Uterus (tissue), 4 donors: ENCODE data around the gene CLSTN2. TPM values are rescaled to one million over a fixed set of nuclear protein-coding genes. Genes with fewer than 3 reads are reported as not detected.

ENCODE experiments used
- DNase-seq, 2 donors: peaks; one replicate each; pipeline ENCODE4 v3.0.0-alpha.2; 2019 to 2020
- H3K27ac ChIP-seq, 2 donors: fragments of 200-600 bp; sonication (generic); 1 replicate in 1 of 2; 2 replicates in 1 of 2; pipeline ENCODE4 v1.5.1; 2016 to 2018
- H3K27me3 ChIP-seq, 2 donors: fragments of 200-600 bp; sonication (generic); one replicate each; pipeline ENCODE4 v1.5.1; 2018 to 2019; ENCODE audit warnings: control low read depth in 1 of 2
- H3K36me3 ChIP-seq, 2 donors: fragments of 200-600 bp; sonication (generic); one replicate each; pipeline ENCODE4 v1.5.1; 2019; ENCODE audit warnings: control low read depth in 1 of 2
- H3K4me1 ChIP-seq, 2 donors: fragments of 200-600 bp; sonication (generic); one replicate each; pipeline ENCODE4 v1.5.1; 2018 to 2019; ENCODE audit warnings: control low read depth in 1 of 2
- H3K4me3 ChIP-seq, 2 donors: fragments of 200-600 bp; sonication (generic); 1 replicate in 1 of 2; 2 replicates in 1 of 2; pipeline ENCODE4 v1.5.1; 2018 to 2019; ENCODE audit warnings: mild to moderate bottlenecking in 1 of 2
- H3K9me3 ChIP-seq, 2 donors: fragments of 200-600 bp; sonication (generic); one replicate each; pipeline ENCODE4 v1.5.1; 2019; ENCODE audit warnings: control low read depth in 1 of 2
- POLR2A ChIP-seq, 2 donors: fragments of 450-650 bp; IDR thresholded peaks; one replicate each; pipeline ENCODE4 v1.6.1; 2016; ENCODE audit warnings: antibody characterized with exemption in 2 of 2, mild to moderate bottlenecking in 1 of 2, moderate library complexity in 1 of 2
- intact Hi-C: fragments of 100-400 bp; cut with DNase I; formaldehyde crosslinking; loops from one replicate; pipeline ENCODE4 v1.15.1; 2023; ENCODE audit warnings: low total_unique reads
- total RNA-seq, 4 donors: library from RNA; depleted of rRNA in 3 of 4; stranded (reverse); fragments of >200 nt in 3 of 4; gene quantifications; one replicate each; pipeline versions ENCODE4 v1.1.0 to v1.2.4, GENCODE V29; 2014 to 2023
- TF ChIP-seq, protein P1 (sequence below), 4 experiments: fragments of 200-600 bp in 2 of 4; fragments of 450-650 bp in 2 of 4; sonication (generic) in 2 of 4; IDR thresholded peaks; one replicate each; pipeline ENCODE4 v1.5.1; 2016 to 2019; ENCODE audit warnings: antibody characterized with exemption in 4 of 4, mild to moderate bottlenecking in 2 of 4, moderate library complexity in 1 of 4
- donor health status: DM: yes; HTN: yes; CAD: no.

The CLSTN2 gene
- total RNA-seq, 4 donors from 2014 or later: 4.7 to 32.2 (median 19.2) TPM

DNA sequence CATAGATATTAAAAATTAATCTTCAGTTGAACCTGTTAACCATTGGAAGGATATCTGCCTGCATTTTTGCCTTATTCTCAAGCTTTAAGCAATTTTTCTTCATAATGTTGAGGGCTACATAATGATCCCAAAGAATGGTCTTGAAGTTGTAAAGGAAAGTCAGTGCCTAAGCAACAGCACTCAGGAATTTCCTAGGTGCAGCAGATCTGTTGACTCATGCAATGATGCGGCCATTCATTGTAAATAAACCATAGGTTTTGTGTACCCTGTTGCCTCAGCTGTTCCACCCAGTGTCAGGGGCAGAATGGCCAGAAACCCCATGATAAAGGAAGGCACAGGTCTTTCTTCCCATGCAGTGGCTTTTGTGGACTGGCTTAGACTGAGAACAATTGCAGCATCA, 664.5 kb downstream of the CLSTN2 start:
- no peak overlapping the region for H3K27ac ChIP-seq
- H3K9me3 ChIP-seq: no peaks in the 10 kb centered on the region
- no peak for DNase-seq
- no peak overlapping the region for H3K4me3 ChIP-seq
- TF ChIP-seq POLR2A (IDR thresholded peaks at IDR 0.05): no peak
- TF ChIP-seq, protein P1, sequence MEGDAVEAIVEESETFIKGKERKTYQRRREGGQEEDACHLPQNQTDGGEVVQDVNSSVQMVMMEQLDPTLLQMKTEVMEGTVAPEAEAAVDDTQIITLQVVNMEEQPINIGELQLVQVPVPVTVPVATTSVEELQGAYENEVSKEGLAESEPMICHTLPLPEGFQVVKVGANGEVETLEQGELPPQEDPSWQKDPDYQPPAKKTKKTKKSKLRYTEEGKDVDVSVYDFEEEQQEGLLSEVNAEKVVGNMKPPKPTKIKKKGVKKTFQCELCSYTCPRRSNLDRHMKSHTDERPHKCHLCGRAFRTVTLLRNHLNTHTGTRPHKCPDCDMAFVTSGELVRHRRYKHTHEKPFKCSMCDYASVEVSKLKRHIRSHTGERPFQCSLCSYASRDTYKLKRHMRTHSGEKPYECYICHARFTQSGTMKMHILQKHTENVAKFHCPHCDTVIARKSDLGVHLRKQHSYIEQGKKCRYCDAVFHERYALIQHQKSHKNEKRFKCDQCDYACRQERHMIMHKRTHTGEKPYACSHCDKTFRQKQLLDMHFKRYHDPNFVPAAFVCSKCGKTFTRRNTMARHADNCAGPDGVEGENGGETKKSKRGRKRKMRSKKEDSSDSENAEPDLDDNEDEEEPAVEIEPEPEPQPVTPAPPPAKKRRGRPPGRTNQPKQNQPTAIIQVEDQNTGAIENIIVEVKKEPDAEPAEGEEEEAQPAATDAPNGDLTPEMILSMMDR (IDR thresholded peaks at IDR 0.05): no peak
- H3K36me3 ChIP-seq: no peaks in the 10 kb centered on the region
- no peaks in the 10 kb centered on the region for H3K4me1 ChIP-seq
- H3K27me3 ChIP-seq: no peaks in the 10 kb centered on the region
- intact Hi-C loops: no loop called here

GRCh38 chr3:140601881-140602280, 666.9 kb downstream of the CLSTN2 start:
- no peaks in the 10 kb centered on the region for H3K27me3 ChIP-seq
- TF ChIP-seq POLR2A (IDR thresholded peaks at IDR 0.05): no peak
- TF ChIP-seq, protein P1 (IDR thresholded peaks at IDR 0.05): no peak
- H3K9me3 ChIP-seq: no peaks in the 10 kb centered on the region
- no peaks in the 10 kb centered on the region for H3K36me3 ChIP-seq
- H3K4me1 ChIP-seq: no peaks in the 10 kb centered on the region
- H3K27ac ChIP-seq: no peak overlapping the region
- no peak overlapping the region for H3K4me3 ChIP-seq
- no peak for DNase-seq
- intact Hi-C loops: no loop called here

DNA sequence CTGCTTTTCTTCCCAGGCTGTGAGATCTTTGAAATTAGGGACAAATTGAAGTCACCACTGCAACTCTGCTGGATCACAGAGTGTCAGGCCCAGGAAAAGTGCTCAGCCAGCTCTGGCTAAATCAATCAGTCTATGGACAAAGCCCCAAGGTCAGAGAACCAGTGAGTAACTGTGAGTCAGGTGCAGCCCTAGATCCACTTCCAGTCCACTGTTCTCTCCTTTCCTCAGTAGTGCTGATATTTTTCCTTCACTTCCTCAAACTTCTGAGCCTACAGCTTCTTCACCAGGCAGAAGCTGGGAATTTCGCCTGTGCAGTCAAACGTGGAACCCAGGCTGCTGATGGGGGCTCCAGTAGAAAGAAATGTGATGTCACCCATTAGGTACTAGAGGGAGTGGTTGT, 667.8 kb downstream of the CLSTN2 start:
- Histone ChIP-seq H3K27me3 (no peaks in the 10 kb centered on the region), H3K36me3 (no peaks in the 10 kb centered on the region), H3K4me1 (no peaks in the 10 kb centered on the region), H3K9me3 (no peaks in the 10 kb centered on the region), H3K4me3 (no peak overlapping the region), H3K27ac (no peak overlapping the region)
- no peak for DNase-seq
- intact Hi-C loops: no loop called here
- TF ChIP-seq, protein P1 (IDR thresholded peaks at IDR 0.05): no peak
- no peak for TF ChIP-seq POLR2A (IDR thresholded peaks at IDR 0.05)

GRCh38 chr3:140603766-140604165, 668.8 kb downstream of the CLSTN2 start:
- no peak for DNase-seq
- no peaks in the 10 kb centered on the region for H3K9me3 ChIP-seq
- intact Hi-C loops: no loop called here
- H3K27ac ChIP-seq: no peak overlapping the region
- H3K27me3 ChIP-seq: no peaks in the 10 kb centered on the region
- no peak overlapping the region for H3K4me3 ChIP-seq
- no peaks in the 10 kb centered on the region for H3K4me1 ChIP-seq
- TF ChIP-seq, protein P1 (IDR thresholded peaks at IDR 0.05): no peak
- no peak for TF ChIP-seq POLR2A (IDR thresholded peaks at IDR 0.05)
- no peaks in the 10 kb centered on the region for H3K36me3 ChIP-seq

- H3K9me3 ChIP-seq: no peaks in the 10 kb centered on the region
- H3K4me3 ChIP-seq: no peak overlapping the region
- no peak overlapping the region for H3K27ac ChIP-seq
- H3K36me3 ChIP-seq: no peaks in the 10 kb centered on the region
- no peaks in the 10 kb centered on the region for H3K27me3 ChIP-seq
- no peak for DNase-seq
- intact Hi-C loops: no loop called here
- TF ChIP-seq, protein P1 (IDR thresholded peaks at IDR 0.05): no peak
- no peak for TF ChIP-seq POLR2A (IDR thresholded peaks at IDR 0.05)
- no peaks in the 10 kb centered on the region for H3K4me1 ChIP-seq
These were observed 675.6 kb downstream of the CLSTN2 start for GRCh38 chr3:140610544-140610943.
